Endothelial cell (in vitro differentiated cells): ENCODE results near the gene KCNMB2. TPM values are rescaled to one million over a fixed set of nuclear protein-coding genes. Genes with fewer than 3 reads are reported as not detected.

Experiments
- DNase-seq: peaks from one replicate; pipeline ENCODE4 v3.0.0; 2021; ENCODE audit warnings: low spot score
- H3K27ac Mint-ChIP-seq: one replicate; pipeline ENCODE4 v1.8.0; 2021; ENCODE audit warnings: mixed read lengths, inconsistent platforms; ENCODE audit not compliant: unreplicated experiment
- H3K27me3 Mint-ChIP-seq: one replicate; pipeline ENCODE4 v1.8.0; 2021; ENCODE audit warnings: mild to moderate bottlenecking, moderate library complexity, mixed read lengths, inconsistent platforms; ENCODE audit not compliant: unreplicated experiment
- H3K36me3 Mint-ChIP-seq: one replicate; pipeline ENCODE4 v1.8.0; 2021; ENCODE audit warnings: mild to moderate bottlenecking, low read depth, mixed read lengths, inconsistent platforms; ENCODE audit not compliant: unreplicated experiment
- H3K4me1 Mint-ChIP-seq: one replicate; pipeline ENCODE4 v1.8.0; 2021; ENCODE audit warnings: mild to moderate bottlenecking, mixed read lengths, inconsistent platforms; ENCODE audit not compliant: unreplicated experiment
- H3K4me3 Mint-ChIP-seq: one replicate; pipeline ENCODE4 v1.8.0; 2021; ENCODE audit warnings: mild to moderate bottlenecking, mixed read lengths, inconsistent platforms; ENCODE audit not compliant: unreplicated experiment
- H3K9me3 Mint-ChIP-seq: one replicate; pipeline ENCODE4 v1.8.0; 2021; ENCODE audit warnings: mixed read lengths, inconsistent platforms; ENCODE audit not compliant: unreplicated experiment
- total RNA-seq: library from RNA; stranded (reverse); fragmentation: NEBNext Ultra II Directional; extraction: Animal tissue kit (Norgen Biotek cat#: 25700); gene quantifications from one replicate; pipeline ENCODE4 v1.2.1, GENCODE V29; 2021; ENCODE audit not compliant: unreplicated experiment
- TF ChIP-seq, protein P1 (sequence below): fragments of 200-600 bp; sonication (generic); IDR thresholded peaks from one replicate; pipeline ENCODE4 v1.5.0; 2021; ENCODE audit warnings: antibody characterized with exemption; ENCODE audit not compliant: unreplicated experiment

KCNMB2 gene
- total RNA-seq, 1 donor from 2014 or later = not detected

DNA sequence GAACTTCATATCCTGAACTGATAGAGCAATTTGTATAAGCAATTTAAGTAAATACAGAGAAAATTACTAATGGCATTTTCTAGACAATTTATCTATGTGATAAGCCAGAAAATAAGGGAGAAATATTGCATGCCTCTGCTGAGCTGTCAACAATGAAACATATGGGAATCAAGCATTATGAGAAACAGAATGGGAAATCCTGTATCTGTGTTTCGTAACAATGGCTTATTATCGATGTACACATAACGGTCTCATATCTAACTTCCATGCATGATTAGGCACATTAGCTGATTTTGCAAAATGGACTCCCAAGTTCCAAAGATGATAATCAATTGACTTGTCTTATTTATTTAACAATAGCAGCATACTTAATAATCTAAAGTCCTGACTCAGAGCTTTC, 30.4 kb upstream of the KCNMB2 start:
- no peak overlapping the region for H3K4me3 Mint-ChIP-seq
- no peaks in the 10 kb centered on the region for H3K27me3 Mint-ChIP-seq
- no peak for DNase-seq
- TF ChIP-seq, protein P1, sequence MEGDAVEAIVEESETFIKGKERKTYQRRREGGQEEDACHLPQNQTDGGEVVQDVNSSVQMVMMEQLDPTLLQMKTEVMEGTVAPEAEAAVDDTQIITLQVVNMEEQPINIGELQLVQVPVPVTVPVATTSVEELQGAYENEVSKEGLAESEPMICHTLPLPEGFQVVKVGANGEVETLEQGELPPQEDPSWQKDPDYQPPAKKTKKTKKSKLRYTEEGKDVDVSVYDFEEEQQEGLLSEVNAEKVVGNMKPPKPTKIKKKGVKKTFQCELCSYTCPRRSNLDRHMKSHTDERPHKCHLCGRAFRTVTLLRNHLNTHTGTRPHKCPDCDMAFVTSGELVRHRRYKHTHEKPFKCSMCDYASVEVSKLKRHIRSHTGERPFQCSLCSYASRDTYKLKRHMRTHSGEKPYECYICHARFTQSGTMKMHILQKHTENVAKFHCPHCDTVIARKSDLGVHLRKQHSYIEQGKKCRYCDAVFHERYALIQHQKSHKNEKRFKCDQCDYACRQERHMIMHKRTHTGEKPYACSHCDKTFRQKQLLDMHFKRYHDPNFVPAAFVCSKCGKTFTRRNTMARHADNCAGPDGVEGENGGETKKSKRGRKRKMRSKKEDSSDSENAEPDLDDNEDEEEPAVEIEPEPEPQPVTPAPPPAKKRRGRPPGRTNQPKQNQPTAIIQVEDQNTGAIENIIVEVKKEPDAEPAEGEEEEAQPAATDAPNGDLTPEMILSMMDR = no peak
- no peaks in the 10 kb centered on the region for H3K9me3 Mint-ChIP-seq
- no peaks in the 10 kb centered on the region for H3K36me3 Mint-ChIP-seq
- no peaks in the 10 kb centered on the region for H3K4me1 Mint-ChIP-seq
- H3K27ac Mint-ChIP-seq = no peak overlapping the region

DNA sequence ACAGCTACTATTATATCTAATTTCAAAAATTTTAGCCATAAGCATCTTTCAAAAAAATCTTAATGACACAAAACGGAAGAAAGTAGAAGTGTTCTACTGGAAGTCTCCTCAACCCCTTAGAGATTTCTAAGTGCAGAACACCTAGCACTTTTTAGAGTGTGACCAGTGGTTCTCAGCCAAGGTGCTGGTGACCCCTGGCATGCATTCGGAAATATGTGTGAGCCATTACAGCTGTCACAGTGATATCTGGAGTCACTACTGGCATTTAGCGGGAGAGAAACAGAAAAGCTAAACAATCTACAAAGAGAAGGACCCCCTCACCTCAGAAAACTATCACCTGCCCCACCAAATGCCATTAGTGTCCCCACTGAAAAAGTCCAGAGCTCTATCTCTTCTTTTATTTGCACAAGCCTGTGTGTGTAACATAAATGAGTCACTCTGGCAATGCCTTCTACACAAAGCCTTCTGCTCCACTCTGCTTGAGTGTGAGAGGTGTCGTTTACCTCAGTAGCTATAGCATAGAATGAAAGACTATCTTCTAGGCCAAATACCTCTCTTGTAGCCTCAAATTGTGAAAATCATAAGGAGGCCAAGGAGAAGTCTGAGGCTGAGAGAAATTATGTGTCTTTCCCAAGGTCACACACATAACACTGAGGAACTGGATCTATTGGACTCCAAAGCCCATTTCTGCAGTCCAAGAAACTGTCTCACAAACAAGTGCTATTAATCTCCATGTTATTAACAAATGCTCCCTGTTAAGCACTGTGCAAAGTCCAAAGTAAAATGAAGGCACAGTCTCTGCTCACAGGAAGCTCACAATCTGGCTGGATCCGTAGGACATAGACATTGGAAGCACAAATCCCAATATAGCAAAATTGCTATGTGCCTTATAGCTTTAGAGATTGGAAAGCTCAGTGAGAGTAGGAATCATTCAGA, 28.5 kb upstream of the KCNMB2 start:
- H3K4me1 Mint-ChIP-seq = no peaks in the 10 kb centered on the region
- no peak overlapping the region for H3K4me3 Mint-ChIP-seq
- H3K36me3 Mint-ChIP-seq = no peaks in the 10 kb centered on the region
- no peaks in the 10 kb centered on the region for H3K9me3 Mint-ChIP-seq
- no peak for DNase-seq
- H3K27me3 Mint-ChIP-seq = no peaks in the 10 kb centered on the region
- TF ChIP-seq, protein P1 = no peak
- H3K27ac Mint-ChIP-seq = no peak overlapping the region

DNA sequence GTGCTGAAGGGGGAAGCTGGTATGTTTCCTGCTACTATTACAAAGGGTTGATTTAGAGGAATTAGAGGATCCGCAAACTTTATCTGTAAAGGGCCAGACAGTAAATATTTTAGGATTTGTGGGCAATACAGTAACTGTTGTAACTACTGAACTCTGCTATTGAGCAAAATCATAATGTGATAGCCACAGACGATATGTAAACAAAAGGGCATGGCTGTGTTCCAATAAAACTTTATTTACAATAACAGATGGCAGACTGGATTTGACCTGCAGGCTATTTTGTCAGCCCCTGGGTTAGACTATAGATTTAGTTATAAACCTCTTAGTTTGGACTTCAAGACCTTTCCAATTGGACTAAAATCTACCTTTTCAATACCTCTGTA, 27.8 kb upstream of the KCNMB2 start:
- no peak for DNase-seq
- no peaks in the 10 kb centered on the region for H3K27me3 Mint-ChIP-seq
- no peaks in the 10 kb centered on the region for H3K4me1 Mint-ChIP-seq
- no peaks in the 10 kb centered on the region for H3K36me3 Mint-ChIP-seq
- TF ChIP-seq, protein P1 = no peak
- no peak overlapping the region for H3K27ac Mint-ChIP-seq
- no peaks in the 10 kb centered on the region for H3K9me3 Mint-ChIP-seq
- H3K4me3 Mint-ChIP-seq = no peak overlapping the region

DNA sequence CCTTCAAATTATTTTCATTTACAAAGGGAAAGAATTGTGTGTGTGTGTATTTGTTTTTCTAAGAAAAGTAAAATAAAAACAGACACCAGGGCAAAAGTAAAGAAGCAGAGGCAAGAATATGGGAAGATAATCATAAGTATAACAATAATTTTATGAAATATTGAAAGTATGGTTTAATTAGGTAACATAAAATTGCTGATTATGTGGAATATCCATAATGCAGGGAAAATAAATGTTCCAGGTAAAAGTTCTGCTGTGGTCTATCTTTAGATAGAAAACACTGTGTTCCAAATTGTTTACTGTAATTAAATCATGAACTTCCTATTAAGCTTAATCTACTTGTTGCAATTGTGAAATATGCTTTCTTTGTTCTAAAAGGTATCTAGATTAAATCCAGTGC, 25.7 kb upstream of the KCNMB2 start:
- TF ChIP-seq, protein P1 = no peak
- H3K9me3 Mint-ChIP-seq = no peaks in the 10 kb centered on the region
- no peak for DNase-seq
- H3K36me3 Mint-ChIP-seq = no peaks in the 10 kb centered on the region
- H3K27ac Mint-ChIP-seq = no peak overlapping the region
- no peaks in the 10 kb centered on the region for H3K27me3 Mint-ChIP-seq
- no peak overlapping the region for H3K4me3 Mint-ChIP-seq
- no peaks in the 10 kb centered on the region for H3K4me1 Mint-ChIP-seq

DNA sequence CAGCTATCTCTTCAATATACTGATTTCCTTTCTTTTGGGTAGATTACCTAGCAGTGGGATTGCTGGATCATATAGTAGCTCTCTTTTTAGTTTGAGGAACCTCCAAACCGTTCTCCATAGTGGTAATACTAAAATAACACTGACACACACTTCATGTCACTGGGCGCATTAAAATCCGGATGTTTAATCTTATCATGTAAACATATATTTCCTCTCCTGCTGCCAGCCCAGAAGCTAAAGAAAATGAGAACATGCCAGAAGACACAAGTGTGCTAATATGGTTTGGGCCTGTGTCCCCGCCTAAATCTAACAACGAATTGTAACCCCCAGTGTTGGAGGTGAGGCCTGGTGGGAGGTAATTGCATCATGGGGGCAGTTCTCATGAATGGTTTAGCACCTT, 23.6 kb upstream of the KCNMB2 start:
- H3K27me3 Mint-ChIP-seq = no peaks in the 10 kb centered on the region
- no peak overlapping the region for H3K4me3 Mint-ChIP-seq
- H3K27ac Mint-ChIP-seq = no peak overlapping the region
- H3K9me3 Mint-ChIP-seq = no peaks in the 10 kb centered on the region
- TF ChIP-seq, protein P1 = no peak
- no peak for DNase-seq
- no peaks in the 10 kb centered on the region for H3K36me3 Mint-ChIP-seq
- no peaks in the 10 kb centered on the region for H3K4me1 Mint-ChIP-seq
